Breast epithelium (tissue), 4 donors: ENCODE measurements around the gene HELZ2. TPM values are rescaled to one million over a fixed set of nuclear protein-coding genes. Genes with fewer than 3 reads are reported as not detected.
A peak's percentile ranks its signal among the peaks of the same experiment; 100 is the strongest.

Experiments
- DNase-seq, 2 donors: peaks; one replicate each; pipeline ENCODE4 v3.0.0-alpha.2; 2019; ENCODE audit warnings: low spot score in 2 of 2
- H3K27ac ChIP-seq, 2 donors: fragments of 200-600 bp; sonication (generic) in 1 of 2; one replicate each; pipeline ENCODE4 v1.5.1; 2016 to 2019; ENCODE audit warnings: mild to moderate bottlenecking in 1 of 2
- H3K27me3 ChIP-seq, 2 donors: fragments of 200-600 bp; sonication (generic) in 1 of 2; one replicate each; pipeline versions ENCODE4 v1.5.1 to v1.6.0; 2017 to 2019; ENCODE audit warnings: control low read depth in 1 of 2, mild to moderate bottlenecking in 1 of 2
- H3K36me3 ChIP-seq: fragments of 200-600 bp; one replicate; pipeline ENCODE4 v1.5.1; 2019
- H3K4me1 ChIP-seq, 2 donors: fragments of 200-600 bp; sonication (generic); one replicate each; pipeline ENCODE4 v1.5.1; 2016 to 2019; ENCODE audit warnings: control low read depth in 1 of 2
- H3K4me3 ChIP-seq, 3 donors: fragments of 200-600 bp; sonication (generic); 1 replicate in 2 of 3; 2 replicates in 1 of 3; pipeline ENCODE4 v1.5.1; 2016 to 2019; ENCODE audit warnings: mild to moderate bottlenecking in 3 of 3, moderate library complexity in 2 of 3
- H3K9me3 ChIP-seq, 2 donors: fragments of 200-600 bp; sonication (generic) in 1 of 2; one replicate each; pipeline ENCODE4 v1.5.1; 2016 to 2019; ENCODE audit warnings: control low read depth in 1 of 2
- CTCF ChIP-seq, 3 donors: fragments of 450-650 bp; IDR thresholded peaks; one replicate each; pipeline ENCODE4 v1.5.1; 2016 to 2017; ENCODE audit warnings: antibody characterized with exemption in 3 of 3, mild to moderate bottlenecking in 3 of 3, moderate library complexity in 3 of 3
- POLR2A ChIP-seq: fragments of 450-650 bp; IDR thresholded peaks from one replicate; pipeline ENCODE4 v1.6.1; 2016; ENCODE audit warnings: antibody characterized with exemption, mild to moderate bottlenecking, moderate library complexity
- POLR2AphosphoS5 ChIP-seq, 3 donors: sonication (generic); formaldehyde crosslinking; IDR thresholded peaks; one replicate each; pipeline ENCODE4 v1.6.1; 2017; ENCODE audit warnings: antibody characterized with exemption in 3 of 3
- intact Hi-C: fragments of 100-400 bp; cut with DNase I; formaldehyde crosslinking; loops from one replicate; pipeline ENCODE4 v1.15.1; 2023; ENCODE audit warnings: low total_unique reads
- total RNA-seq, 3 donors: library from RNA; depleted of rRNA; stranded (reverse); fragments of >200 nt; gene quantifications; one replicate each; pipeline ENCODE4 v1.1.0, GENCODE V29; 2016

HELZ2 gene
- total RNA-seq, 3 donors from 2014 or later = 9.9 to 22.6 (median 20.3) TPM

- Histone ChIP-seq H3K27ac (no peak overlapping the region), H3K4me1 (peaks cover 0 to 5% of the 10 kb centered on the region in 2 donors), H3K9me3 (no peaks in the 10 kb centered on the region), H3K27me3 (no peaks in the 10 kb centered on the region), H3K4me3 (no peak overlapping the region), H3K36me3 (no peaks in the 10 kb centered on the region)
- TF ChIP-seq CTCF (IDR thresholded peaks at IDR 0.05) = no peak
- TF ChIP-seq POLR2A = no peak
- no peak for TF ChIP-seq POLR2AphosphoS5 (IDR thresholded peaks at IDR 0.05)
- intact Hi-C loops = no loop called here
- no peak for DNase-seq
Observed at GRCh38 chr20:63557481-63557891, 16.6 kb downstream of the HELZ2 start.

GRCh38 chr20:63556873-63557478 is 17.1 kb downstream of the HELZ2 start:
- no peak for TF ChIP-seq CTCF (IDR thresholded peaks at IDR 0.05)
- TF ChIP-seq POLR2AphosphoS5 (IDR thresholded peaks at IDR 0.05) = no peak
- no peak for TF ChIP-seq POLR2A
- Histone ChIP-seq H3K27ac (no peak overlapping the region), H3K4me1 (peaks cover 0 to 5% of the 10 kb centered on the region in 2 donors), H3K4me3 (no peak overlapping the region), H3K27me3 (no peaks in the 10 kb centered on the region), H3K36me3 (no peaks in the 10 kb centered on the region), H3K9me3 (no peaks in the 10 kb centered on the region)
- intact Hi-C loops = no loop called here
- no peak for DNase-seq

GRCh38 chr20:63555661-63556381 is 18.2 kb downstream of the HELZ2 start:
- TF ChIP-seq CTCF (IDR thresholded peaks at IDR 0.05) (no peak), POLR2A (no peak), POLR2AphosphoS5 (IDR thresholded peaks at IDR 0.05) (no peak)
- no peaks in the 10 kb centered on the region for H3K36me3 ChIP-seq
- no peak for DNase-seq
- H3K4me1 ChIP-seq = peaks cover 0 to 5% of the 10 kb centered on the region in 2 donors
- H3K27me3 ChIP-seq = no peaks in the 10 kb centered on the region
- H3K27ac ChIP-seq = no peak overlapping the region
- intact Hi-C loops = no loop called here
- no peak overlapping the region for H3K4me3 ChIP-seq
- no peaks in the 10 kb centered on the region for H3K9me3 ChIP-seq

- no peak for TF ChIP-seq POLR2A
- TF ChIP-seq CTCF (IDR thresholded peaks at IDR 0.05) = no peak
- TF ChIP-seq POLR2AphosphoS5 (IDR thresholded peaks at IDR 0.05) = no peak
- H3K4me3 ChIP-seq = peak overlapping the region; percentile 41 to 88 (median 70)
- DNase-seq = no peak
- H3K4me1 ChIP-seq = peaks cover 0 to 5% of the 10 kb centered on the region in 2 donors
- intact Hi-C loops = no loop called here
- no peaks in the 10 kb centered on the region for H3K36me3 ChIP-seq
- peak overlapping the region in 1 of 2 donors; percentile 58 for H3K27ac ChIP-seq
- no peaks in the 10 kb centered on the region for H3K27me3 ChIP-seq
- H3K9me3 ChIP-seq = no peaks in the 10 kb centered on the region
Observed at GRCh38 chr20:63554361-63555278, 19.4 kb downstream of the HELZ2 start.
